ES-I3 (cell line): Measurements from ENCODE around the gene ABHD3.
"Not testable (repeated sequence)": the region's sequence is repeated elsewhere in the genome, so short reads cannot be mapped to it uniquely, and the experiment has no call there.

ENCODE experiments used
- H3K36me3 ChIP-seq: 2 replicates; pipeline ENCODE4 v1.6.1; 2013; ENCODE audit warnings: mild to moderate bottlenecking, low read length, control low read depth, moderate library complexity; ENCODE audit not compliant: insufficient read depth
- H3K4me1 ChIP-seq: 2 replicates; pipeline ENCODE4 v1.6.1; 2013; ENCODE audit warnings: mild to moderate bottlenecking, control low read depth, low read length; ENCODE audit not compliant: insufficient read depth
- H3K9ac ChIP-seq: 2 replicates; pipeline ENCODE4 v1.6.1; 2013; ENCODE audit warnings: low read depth, mild to moderate bottlenecking, low read length, moderate library complexity
- H3K9me3 ChIP-seq: 2 replicates; pipeline ENCODE4 v1.6.1; 2013; ENCODE audit warnings: mild to moderate bottlenecking, low read length, moderate library complexity; ENCODE audit not compliant: control insufficient read depth, insufficient read depth

ABHD3 gene

DNA sequence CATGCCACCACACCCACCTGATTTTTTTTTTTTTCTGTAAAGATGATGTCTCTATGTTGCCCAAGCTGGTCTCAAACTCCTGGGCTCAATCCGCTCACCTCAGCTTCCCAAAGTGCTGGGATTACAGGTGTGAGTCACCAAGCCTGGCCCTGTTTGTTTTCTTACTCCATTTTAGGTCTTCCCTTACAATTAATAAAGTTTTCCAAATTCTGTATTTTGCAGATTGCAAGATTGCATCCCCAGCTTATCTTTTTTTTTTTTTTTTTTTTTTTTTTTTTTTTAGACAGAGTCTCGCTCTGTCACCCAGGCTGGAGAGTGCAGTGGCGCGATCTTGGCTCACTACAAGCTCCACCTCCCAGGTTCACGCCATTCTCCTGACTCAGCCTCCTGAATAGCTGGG lies 64.2 kb downstream of the ABHD3 start:
- H3K4me1 ChIP-seq, H3K36me3 ChIP-seq, H3K9ac ChIP-seq, H3K9me3 ChIP-seq: not testable (repeated sequence)

DNA sequence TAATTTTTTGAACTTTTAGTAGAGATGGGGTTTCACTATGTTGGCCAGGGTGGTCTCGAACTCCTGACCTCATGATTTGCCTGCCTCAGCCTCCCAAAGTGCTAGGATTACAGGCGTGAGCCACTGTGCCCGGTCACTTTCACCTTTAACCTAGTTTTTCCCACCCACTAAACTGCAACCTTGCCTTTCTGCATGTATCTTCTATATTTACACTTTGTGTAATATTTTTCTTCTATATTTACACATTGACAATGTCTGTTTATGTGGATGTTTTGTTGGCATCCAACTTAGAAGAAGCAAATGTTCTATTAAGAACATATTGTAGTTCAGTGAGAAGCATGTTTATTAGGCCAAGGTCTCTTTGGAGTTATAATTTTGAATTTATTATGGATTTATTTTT lies 65.8 kb downstream of the ABHD3 start:
- no peak overlapping the region for H3K9ac ChIP-seq
- H3K4me1 ChIP-seq: no peaks in the 10 kb centered on the region
- no peaks in the 10 kb centered on the region for H3K9me3 ChIP-seq
- peaks cover 6% of the 10 kb centered on the region for H3K36me3 ChIP-seq

DNA sequence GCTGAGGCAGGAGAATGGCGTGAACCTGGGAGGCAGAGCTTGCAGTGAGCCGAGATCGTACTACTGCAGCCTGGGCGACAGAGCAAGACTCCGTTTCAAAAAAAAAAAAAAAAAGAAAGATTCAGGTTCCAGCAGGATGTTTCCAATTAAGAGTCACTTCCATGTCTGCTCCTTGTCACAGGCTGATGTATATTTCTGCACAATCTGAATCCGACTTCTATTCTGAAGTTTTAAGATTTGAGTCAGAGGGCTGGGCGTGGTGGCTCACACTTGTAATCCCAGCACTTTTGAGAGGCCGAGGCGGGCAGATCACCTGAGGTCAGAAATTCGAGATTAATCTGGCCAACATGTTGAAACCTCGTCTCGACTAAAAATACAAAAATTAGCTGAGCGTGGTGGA lies 67.8 kb downstream of the ABHD3 start:
- Histone ChIP-seq H3K4me1 (no peaks in the 10 kb centered on the region), H3K36me3 (peaks cover 6% of the 10 kb centered on the region), H3K9me3 (no peaks in the 10 kb centered on the region), H3K9ac (no peak overlapping the region)

DNA sequence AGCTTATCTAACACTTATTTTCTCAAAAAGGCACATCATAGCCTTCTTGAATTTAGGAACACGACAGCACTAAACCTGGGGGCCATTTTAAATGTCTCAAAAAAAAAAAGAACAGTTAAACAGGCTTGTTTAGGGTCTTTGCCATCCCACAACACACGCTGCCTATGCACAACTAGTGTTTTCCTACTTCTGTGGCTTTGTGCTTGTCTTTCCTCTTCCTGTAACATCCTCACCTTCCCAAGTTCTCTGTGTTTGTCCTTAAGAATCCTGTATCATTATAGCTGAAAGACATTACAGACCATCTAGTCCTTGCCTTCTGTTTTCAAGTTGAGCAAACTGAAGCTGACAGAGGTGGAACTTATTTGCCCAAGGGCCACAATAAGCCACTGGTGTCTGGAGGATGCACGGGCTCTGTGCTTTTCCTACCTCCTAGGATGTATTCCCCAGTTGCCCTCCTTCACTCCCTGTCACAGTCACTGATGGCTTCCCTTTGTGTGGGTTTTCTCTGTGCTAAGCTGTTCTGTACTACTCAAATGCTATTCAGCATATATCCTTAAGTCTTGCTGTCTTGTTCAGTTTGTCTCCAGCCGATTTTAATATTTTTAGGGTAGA lies 69.9 kb downstream of the ABHD3 start:
- peaks cover 8% of the 10 kb centered on the region for H3K36me3 ChIP-seq
- no peak overlapping the region for H3K9ac ChIP-seq
- H3K4me1 ChIP-seq: no peaks in the 10 kb centered on the region
- H3K9me3 ChIP-seq: no peaks in the 10 kb centered on the region

DNA sequence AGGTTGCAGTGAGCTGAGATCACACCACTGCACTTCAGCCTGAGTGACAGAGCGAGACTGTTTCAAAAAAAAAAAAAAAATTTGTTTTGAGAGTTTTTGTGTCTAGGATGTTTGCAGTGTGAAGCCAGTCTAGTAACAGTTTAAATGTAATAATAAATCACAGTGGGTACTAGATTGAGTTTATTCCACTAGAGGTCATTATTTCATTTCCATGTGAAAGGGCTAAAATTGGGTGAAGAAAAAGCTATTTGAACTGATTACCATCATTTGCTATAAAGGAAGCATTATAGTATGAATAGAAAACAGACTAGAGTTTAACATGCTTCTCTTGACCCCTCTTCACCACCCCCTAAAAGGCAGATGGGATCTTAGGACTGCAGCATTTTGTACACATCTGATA lies 72.2 kb downstream of the ABHD3 start:
- Histone ChIP-seq H3K9ac (no peak overlapping the region), H3K9me3 (no peaks in the 10 kb centered on the region), H3K36me3 (peaks cover 17% of the 10 kb centered on the region), H3K4me1 (no peaks in the 10 kb centered on the region)

DNA sequence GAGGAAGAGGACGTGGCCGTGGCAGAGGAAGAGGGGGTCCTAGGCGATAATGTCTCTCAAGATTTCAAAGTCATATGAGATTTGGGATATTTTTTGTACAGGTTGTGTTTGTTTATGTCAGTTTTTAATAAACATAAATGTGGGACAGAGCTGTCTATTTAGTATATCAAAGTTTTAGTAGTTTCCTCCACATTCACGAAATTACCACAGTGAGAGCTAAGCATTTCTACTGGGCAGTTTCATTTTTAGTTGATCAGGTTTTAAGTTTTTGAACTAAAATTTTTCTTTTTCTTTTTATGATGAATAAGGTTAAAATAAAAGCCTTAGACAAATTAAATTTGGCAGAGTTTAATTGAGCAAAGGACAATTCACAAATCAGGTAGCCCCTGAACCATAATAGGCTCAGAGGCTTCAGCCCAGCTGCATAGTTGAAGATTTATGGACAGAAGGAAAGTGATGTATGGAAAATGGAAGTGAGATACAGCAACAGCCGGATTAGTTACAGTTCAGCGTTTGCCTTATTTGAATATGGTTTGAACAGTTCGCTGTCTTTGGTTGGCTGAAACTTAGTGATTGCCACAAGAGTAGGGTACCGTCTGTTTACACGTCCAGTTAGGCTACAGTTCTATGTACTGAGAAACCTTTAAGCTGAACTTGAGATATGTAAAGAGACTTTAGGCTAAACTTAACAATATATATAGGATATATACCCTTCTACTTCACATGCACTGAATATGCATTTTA lies 75.3 kb downstream of the ABHD3 start:
- H3K36me3 ChIP-seq: peaks cover 17% of the 10 kb centered on the region
- no peak overlapping the region for H3K9ac ChIP-seq

DNA sequence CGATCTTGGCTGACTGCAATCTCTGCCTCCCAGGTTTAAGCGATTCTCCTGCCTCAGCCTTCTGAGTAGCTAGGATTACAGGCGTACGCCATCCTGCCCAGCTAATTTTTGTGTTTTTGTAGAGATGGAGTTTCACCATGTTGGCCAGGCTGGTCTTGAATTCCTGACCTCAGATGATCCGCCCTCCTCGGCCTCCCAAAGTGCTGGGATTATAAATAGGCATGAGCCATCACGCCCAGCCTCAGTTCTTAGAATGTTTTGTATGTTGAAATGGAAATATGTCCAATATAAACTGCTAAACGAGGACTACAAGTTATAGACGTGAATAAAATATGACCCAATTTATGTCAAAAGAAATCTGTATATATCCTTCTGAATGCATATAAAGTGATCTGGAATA lies 82.9 kb downstream of the ABHD3 start:
- peaks cover 17% of the 10 kb centered on the region for H3K36me3 ChIP-seq
- H3K9me3 ChIP-seq, H3K9ac ChIP-seq, H3K4me1 ChIP-seq: not testable (repeated sequence)

More for the DNA sequence above, 75.3 kb downstream of the ABHD3 start:
- no peaks in the 10 kb centered on the region for H3K4me1 ChIP-seq
- H3K9me3 ChIP-seq: no peaks in the 10 kb centered on the region

DNA sequence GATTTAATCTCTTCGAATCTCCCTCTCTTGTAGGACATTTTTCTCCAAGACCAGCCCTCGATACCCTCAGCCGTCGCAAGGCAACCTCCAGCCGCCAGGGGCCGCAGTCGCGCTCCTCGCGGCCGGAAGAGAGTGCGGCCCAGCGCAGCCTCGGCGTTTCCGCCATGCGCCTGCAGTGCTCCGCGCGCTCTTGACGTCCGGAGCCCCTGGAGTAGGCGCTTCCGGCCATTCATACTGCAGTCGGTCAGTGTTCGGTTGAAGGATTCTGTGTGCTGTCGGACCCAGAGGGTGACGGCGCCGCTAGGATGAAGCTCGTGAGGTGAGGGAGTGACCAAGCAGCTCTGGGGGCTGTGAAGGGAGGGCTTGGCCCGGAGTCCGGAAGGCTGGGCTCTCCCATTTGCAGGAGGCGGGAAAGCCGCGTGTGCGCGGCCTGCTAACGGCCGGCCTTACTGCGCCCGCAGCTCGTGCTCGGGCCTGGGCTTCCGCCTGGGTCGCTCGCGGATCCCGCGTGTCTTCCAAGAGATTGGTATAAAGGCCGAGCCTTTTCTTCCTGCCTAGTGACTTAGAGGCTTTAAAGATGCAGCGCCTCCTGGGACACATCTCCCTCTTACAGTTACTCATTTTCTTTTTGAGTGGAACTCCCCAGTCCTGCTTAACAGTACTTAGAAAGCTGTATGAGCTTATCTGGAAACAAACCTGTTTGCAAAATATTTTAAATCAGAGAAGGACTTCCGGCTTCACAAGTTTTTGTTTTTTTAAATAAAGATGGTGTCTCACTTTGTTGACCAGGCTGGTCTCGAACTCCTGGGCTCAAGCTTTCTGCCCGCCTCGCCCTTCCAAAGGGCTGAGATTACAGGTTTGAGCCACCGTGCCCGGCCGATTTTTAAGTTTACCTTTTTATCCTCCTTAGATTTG lies 92.2 kb downstream of the ABHD3 start, which contains the start of gene SNRPD1:
Gene SNRPD1 (plus strand): TSS at position 190 of the 915 bp plus-strand sequence. CDS start 116 bp downstream, at position 306.
- H3K4me1 ChIP-seq: no peaks in the 10 kb centered on the region
- peaks cover 7% of the 10 kb centered on the region for H3K36me3 ChIP-seq
- H3K9me3 ChIP-seq: no peaks in the 10 kb centered on the region; the same call in 1 of the 2 replicates
- H3K9ac ChIP-seq: peak within 1 kb of the TSS; percentile 91

DNA sequence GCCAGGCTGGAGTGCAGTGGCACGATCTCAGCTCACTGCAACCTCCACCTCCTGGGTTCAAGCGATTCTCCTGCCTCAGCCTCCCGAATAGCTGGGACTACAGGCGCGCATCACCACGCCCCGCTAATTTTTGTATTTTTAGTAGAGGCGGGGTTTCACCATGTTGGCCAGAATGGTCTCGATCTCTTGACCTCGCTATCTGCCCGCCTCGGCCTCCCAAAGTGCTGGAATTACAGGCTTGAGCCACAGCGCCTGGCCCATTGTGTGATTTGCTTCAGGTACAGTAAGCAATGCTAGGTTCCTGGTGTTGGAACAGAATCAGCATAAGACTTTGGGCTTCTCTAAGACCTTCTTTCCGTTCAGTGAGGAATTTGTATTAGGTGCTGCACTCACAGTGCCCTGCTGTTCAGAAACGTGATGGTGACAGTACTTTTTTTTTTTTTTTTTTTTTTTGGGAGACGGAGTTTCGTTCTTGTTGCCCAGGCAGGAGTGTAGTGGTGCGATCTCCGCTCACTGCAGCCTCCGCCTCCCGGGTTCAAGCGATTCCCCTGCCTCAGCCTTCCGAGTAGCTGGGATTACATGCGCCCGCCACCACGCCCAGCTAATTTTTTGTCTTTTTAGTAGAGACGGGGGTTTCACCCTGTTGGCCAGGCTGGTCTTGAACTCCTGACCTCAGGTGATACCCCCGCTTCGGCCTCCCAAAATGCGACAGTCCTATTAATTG lies 93.0 kb downstream of the ABHD3 start:
- peak overlapping the region; percentile 91; the same call in 1 of the 2 replicates for H3K9ac ChIP-seq
- H3K36me3 ChIP-seq, H3K9me3 ChIP-seq, H3K4me1 ChIP-seq: not testable (repeated sequence)

DNA sequence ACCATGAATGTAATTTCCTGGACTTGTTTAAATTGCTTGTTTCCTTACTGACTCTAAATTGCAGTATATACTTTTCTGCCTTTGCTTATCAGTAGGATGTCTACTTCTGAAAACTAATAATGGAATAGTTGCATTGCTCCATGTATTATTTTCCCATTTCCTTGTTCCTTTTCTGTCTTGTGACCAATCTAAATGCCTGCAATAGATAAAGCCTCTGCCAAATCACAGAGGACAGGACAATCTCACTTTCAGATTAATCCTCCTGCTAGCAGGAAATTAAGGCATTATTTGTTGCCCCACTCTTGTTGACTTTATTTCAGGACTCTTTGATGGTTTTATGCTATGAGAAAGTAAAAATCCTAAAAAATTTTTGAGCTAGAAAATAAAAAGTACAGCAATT lies 99.4 kb downstream of the ABHD3 start:
- Histone ChIP-seq H3K9me3 (no peaks in the 10 kb centered on the region), H3K4me1 (no peaks in the 10 kb centered on the region), H3K36me3 (no peaks in the 10 kb centered on the region), H3K9ac (no peak overlapping the region)

DNA sequence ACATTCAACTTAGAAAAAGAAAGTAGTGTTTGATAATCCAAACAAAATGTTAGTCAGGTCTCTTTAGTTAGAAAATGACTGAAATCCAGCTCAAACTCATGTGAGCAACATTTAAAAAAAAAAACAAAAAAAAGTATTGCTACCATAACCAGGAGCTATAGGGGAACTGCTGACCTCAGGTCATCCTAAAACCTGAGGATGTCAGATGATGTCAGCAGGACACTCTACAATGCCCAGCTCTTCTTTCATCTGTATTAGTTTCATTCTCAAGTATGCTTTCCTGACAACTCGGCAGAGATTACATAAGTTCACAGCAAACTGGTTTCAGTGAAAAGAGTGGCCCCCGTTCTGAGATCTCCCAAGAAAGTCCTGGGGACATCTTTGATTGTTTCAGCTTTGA lies 99.9 kb downstream of the ABHD3 start:
- H3K4me1 ChIP-seq: no peaks in the 10 kb centered on the region
- H3K9ac ChIP-seq: no peak overlapping the region
- H3K36me3 ChIP-seq: no peaks in the 10 kb centered on the region
- no peaks in the 10 kb centered on the region for H3K9me3 ChIP-seq

DNA sequence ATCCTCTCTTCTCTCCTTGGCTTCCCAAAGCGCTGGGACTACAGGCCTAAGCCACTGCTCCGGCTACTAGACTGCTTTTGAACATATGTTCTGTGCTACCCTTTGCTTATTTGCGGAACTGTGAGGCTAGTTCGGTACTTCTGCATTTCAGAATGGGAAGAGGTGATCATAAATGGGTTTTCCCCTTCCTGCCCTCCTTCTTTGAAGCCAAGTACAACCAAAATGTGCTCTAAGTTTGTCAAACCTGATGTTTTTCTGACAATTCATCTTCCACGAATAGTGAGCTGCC lies 102.3 kb downstream of the ABHD3 start:
- Histone ChIP-seq H3K9ac (no peak overlapping the region), H3K4me1 (no peaks in the 10 kb centered on the region), H3K9me3 (no peaks in the 10 kb centered on the region), H3K36me3 (no peaks in the 10 kb centered on the region)
